Right lobe of liver (tissue), 4 donors: Measurements from ENCODE around the gene TBX10.

Experiments used
- CTCF ChIP-seq, 4 donors: fragments of 200-600 bp in 3 of 4; fragments of 450-650 bp in 1 of 4; IDR thresholded peaks; one replicate each; pipeline versions ENCODE4 v1.5.1 to v1.8.0; 2016 to 2022; ENCODE audit warnings: antibody characterized with exemption in 4 of 4, mild to moderate bottlenecking in 2 of 4
- POLR2A ChIP-seq: fragments of 450-650 bp; IDR thresholded peaks from one replicate; pipeline ENCODE4 v1.6.1; 2017; ENCODE audit warnings: antibody characterized with exemption, mild to moderate bottlenecking
- donor health status: DM: no; HTN: no; CAD: no.
- donor health status: DM: no; HTN: no; CAD: no.
- donor health status: DM: no; HTN: yes; CAD: no.

- TF ChIP-seq CTCF (IDR thresholded peaks at IDR 0.05) (no peak), POLR2A (no peak)
Measured at GRCh38 chr11:67582011-67582410, 57.6 kb downstream of the TBX10 start.
